Measurements from ENCODE around the gene KIF6.

DNA sequence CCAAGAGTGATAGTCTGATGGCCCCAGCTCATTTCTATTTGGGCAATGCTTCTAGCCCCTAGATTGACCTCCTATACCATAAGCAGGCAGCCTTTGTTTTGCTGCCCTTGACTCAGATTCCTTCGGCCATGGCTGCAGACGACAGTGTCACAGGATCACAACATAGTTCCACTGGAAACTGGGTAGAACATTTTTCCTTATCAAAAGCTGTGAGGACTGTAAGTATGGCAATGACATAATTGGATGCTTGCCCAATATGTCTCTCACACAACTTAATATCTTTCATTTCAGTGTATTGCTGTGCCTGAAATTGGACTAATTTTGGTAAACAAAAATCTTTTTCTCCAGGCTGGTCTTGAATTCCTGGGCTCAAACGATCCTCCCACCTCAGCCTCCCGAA, 22.9 kb downstream of the KIF6 start:
- TF ChIP-seq CTCF (IDR thresholded peaks at IDR 0.05), result no peak
- no peak for TF ChIP-seq TCF7L2 (IDR thresholded peaks at IDR 0.05; ENCODE audit: low read depth, low read length)
- no peak for TF ChIP-seq SIN3A (IDR thresholded peaks at IDR 0.05; ENCODE audit: borderline replicate concordance, insufficient read depth, low read depth, low read length)
- no peak for TF ChIP-seq POLR2AphosphoS5 (IDR thresholded peaks at IDR 0.05; ENCODE audit: low read depth, low read length)
- TF ChIP-seq, protein P1, sequence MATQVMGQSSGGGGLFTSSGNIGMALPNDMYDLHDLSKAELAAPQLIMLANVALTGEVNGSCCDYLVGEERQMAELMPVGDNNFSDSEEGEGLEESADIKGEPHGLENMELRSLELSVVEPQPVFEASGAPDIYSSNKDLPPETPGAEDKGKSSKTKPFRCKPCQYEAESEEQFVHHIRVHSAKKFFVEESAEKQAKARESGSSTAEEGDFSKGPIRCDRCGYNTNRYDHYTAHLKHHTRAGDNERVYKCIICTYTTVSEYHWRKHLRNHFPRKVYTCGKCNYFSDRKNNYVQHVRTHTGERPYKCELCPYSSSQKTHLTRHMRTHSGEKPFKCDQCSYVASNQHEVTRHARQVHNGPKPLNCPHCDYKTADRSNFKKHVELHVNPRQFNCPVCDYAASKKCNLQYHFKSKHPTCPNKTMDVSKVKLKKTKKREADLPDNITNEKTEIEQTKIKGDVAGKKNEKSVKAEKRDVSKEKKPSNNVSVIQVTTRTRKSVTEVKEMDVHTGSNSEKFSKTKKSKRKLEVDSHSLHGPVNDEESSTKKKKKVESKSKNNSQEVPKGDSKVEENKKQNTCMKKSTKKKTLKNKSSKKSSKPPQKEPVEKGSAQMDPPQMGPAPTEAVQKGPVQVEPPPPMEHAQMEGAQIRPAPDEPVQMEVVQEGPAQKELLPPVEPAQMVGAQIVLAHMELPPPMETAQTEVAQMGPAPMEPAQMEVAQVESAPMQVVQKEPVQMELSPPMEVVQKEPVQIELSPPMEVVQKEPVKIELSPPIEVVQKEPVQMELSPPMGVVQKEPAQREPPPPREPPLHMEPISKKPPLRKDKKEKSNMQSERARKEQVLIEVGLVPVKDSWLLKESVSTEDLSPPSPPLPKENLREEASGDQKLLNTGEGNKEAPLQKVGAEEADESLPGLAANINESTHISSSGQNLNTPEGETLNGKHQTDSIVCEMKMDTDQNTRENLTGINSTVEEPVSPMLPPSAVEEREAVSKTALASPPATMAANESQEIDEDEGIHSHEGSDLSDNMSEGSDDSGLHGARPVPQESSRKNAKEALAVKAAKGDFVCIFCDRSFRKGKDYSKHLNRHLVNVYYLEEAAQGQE (IDR thresholded peaks at IDR 0.05; ENCODE audit: insufficient read depth in 1 of 2, low read depth in 2 of 2, low read length in 1 of 2), result no peak

All from Panc1 (cell line).